ENCODE data around the gene CIITA.

Gene CIITA

DNA sequence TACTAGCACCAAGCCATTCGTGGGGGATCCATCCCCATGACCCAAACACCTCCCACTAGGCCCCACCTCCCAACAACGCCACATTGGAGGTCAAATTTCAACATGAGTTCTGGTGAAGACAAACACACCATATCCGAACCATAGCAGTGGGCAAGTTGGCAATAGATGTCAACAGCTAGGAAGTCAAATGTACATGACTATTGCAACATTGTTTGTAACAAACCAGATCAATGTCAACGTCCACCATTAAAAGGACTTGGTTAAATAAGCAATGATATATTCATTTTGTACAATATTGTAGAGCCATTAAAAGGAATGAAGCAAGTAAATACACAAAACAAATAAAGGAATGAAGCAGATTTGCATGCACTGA is 26.5 kb upstream of the CIITA start:
- DNase-seq = no peak

DNA sequence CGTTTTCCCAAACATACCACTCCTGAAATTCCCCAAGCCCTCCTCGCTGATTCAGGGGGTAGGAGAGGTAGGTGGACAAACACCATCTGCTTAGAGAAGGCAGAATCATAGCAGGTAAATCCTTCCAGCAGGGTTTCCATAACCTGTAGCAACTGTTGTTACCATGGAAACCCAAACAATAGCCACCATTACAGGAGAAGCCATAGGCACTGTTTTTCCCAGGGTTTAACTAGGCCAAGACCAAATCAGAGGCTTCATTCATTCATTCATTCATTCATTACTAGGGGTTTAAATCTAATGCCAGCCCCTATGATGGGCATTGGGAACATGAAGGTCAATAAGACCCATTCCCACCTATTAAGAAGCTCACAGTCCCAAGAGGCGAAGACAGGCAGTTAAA is 25.5 kb upstream of the CIITA start:
- DNase-seq = no peak

DNA sequence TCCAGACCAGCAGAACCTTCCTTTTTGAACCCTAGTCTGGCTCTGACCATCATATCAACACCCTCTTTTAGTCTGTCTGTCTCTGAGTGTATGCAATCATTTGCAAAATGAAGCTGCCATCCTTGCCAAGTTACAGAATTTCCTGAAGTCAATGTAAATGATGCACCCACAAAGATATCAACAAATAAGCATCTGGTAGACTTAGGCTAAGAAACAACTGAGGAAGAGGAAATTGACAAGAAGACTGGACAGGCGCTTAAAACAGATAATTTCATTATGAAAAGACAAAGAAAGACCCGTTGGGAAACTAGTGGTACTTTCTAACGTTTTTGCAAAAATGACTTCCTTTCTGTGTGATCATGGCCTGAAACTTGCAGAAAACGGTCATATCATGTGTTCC is 24.7 kb upstream of the CIITA start:
- DNase-seq = no peak

DNA sequence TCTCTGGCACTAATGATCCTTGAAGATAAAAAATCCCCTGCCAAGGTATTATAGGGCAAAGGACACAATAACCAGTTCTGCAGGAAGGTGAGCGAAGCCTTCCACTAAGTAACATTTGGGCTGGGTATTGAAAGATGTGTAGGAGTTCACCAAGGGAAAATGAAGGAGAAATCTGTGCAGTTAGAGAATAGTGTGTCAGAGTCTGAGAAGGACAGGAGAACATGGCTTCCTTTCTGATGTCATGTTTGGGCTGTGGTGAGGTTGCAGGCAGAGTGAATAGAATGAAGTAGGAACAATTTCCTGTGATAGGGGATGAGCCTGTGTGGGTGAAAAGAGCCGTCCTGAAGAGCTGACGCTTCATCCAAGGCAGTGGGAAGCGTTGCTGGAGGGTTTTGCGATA is 24.1 kb upstream of the CIITA start:
- DNase-seq = no peak

DNA sequence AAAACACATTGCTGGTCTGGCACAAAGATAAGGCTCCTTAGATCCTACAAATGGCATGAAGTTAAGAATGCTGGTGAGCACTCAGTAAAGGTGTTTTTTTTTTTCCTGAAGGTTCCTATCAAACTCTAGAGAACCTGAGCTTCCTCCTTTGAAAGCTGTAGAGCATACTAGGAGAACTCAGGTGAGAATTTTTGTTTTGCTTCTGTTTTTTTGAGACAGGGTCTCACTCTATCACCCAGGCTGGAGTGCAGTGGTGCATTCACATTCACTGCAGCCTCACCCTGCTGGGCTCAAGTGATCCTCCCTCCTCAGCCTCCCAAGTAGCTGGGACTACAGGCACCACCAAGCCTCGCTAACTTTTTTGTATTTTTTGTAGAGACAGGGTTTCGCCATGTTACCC is 21.0 kb upstream of the CIITA start:
- no peak for DNase-seq

DNA sequence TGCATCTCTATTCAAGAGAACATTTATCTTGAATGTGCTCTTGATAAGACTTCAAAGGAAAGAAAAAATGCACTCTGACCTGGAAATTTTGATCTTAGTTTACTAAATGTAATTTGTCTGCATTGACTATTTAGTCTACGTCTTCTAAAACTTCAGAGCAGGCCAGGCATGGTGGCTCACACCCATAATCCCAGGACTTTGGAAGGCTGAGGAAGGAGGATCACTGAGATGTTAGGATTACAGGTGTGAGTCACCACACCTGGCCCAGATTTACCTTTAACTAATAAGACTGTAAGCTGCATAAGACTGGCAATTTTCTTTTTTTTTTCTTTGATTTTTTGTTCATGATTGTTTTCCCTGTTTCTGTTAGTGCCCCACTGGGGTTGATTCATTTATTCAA is 18.8 kb upstream of the CIITA start:
- no peak for DNase-seq

DNA sequence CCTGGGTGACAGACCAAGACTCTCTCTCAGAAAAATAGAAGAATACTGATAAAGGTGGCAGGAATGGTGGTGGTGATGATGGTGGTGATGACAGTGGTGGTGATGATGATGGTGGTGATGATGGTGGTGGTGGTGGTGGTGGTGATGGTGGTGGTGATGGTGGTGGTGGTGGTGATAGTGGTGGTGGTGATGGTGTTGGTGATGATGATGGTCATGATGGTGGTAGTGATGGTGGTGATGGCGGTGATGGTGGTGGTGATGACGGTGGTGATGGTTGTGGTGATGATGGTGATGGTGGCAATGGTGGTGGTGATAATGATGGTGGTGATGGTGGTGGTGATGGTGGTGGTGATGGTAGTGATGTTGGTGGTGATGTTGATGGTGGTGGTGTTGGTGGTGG is 18.0 kb upstream of the CIITA start:
- no peak for DNase-seq

DNA sequence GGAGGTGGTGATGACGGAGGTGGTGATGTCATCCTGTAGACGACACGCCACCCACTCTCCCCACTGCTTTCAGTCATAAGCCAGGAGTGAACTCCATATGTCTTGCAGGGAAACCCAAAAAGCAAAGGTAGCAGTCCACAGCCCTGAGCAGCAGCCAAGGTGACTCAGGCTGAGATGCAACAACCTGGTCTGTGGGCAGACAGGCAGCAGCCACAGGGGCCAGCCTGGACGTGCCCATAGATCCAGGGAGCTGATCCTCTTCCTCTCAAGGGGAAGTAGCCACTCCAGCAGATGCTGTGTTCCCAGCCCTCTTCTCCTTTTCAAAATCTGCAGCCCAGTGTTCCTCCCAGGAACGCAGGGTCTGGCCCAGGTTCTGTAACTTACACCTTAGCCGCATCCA is 17.3 kb upstream of the CIITA start:
- no peak for DNase-seq

DNA sequence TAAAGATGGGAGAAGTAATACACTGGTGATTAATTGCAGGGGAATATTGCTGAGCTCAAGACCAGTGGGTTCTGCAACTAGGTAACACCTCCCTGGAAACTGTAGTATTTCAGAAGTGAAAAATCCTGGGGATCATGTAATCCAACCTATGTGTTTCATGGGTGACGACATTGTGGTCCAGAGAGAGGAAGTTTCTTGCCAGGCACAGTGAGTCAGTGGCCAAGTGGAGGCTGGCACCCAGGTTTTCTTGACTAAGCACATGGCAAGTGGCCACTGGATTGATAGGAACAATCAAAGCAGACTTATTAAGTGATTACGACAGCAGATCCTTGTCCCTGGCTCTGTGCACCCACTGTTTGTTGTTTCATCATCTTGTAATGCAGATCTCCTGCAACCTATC is 14.6 kb upstream of the CIITA start:
- DNase-seq = no peak

DNA sequence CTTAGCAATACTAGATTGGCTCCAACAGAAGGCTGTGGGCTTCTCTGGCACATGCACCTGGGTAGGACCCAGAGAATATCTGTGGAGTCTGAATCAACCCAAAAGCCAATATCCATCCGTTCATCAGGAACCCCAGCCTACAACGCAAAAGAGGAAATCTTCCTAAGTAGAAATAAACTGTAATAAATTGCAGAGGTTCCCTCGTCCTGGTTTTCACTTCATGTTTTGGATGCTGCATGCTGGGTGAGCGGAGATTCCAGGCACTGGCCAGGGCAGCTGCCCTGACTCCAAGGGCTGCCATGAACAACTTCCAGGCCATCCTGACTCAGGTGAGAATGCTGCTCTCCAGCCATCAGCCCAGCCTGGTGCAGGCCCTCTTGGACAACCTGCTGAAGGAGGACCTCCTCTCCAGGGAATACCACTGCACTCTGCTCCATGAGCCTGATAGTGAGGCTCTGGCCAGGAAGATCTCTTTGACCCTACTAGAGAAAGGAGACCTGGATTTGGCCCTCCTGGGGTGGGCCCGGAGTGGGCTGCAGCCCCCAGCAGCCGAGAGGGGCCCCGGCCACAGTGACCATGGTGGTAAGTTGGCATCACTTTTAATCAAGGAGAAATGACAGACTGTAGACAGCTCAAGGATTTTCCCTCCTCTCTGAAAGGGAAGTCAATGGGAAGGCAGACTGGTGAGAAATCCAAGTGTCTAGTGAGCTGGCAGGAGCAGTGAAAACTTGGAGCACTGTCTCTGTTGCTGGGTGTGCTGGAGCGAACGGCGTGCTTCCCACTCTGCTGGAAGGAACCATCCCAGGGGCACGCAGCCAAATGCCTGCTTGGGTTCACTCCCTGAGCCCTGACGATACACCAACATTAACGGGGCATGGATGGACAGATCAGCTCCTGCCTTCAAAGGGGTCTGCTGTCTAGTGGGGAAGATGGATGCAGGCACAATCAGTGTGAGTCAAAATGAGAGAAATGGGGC is 10.7 kb upstream of the CIITA start:
- DNase-seq = no peak

DNA sequence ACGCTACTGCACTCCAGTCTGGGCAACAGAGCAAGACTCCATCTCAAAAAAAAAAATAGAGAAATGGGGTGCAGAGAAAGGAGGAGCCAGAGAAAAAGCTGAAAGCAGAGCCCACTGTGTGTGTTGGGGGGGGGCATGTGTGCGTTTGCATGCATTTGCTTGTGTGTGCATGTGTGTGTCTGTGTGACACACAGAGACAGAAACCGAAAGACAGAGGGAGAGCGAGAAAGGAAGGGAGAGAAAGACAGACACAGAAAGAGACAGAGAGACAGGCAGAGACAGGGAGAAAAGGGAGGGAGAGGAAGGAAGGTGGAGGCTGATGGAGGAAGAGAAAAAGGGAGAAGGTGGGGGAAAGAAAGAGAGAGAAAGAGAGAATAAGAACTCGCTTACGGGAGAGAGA is 9.8 kb upstream of the CIITA start:
- DNase-seq = no peak

DNA sequence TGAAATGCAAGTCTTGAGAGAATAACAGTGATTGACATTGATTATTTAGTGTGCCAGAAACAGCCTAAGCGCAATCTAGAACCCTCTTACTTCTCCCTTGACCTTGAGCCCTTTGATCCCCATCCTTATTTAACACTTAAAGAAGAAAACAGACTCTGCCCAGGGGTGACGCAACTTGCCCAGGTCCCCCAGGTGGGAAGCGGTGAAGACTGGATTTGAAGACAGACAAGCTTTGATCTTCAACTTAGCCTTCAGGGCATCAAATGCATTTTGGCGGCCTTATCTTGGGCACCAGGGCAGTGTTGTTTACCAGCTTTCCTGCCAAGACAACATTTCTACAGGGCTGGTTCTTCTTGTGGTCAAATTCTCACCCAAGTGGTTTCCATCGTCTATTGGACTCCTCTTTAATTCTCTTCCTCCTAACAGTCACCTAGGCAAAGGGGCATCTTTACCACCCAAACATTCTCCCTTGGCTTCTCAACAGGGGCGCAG is 8.9 kb upstream of the CIITA start:
- no peak for DNase-seq

DNA sequence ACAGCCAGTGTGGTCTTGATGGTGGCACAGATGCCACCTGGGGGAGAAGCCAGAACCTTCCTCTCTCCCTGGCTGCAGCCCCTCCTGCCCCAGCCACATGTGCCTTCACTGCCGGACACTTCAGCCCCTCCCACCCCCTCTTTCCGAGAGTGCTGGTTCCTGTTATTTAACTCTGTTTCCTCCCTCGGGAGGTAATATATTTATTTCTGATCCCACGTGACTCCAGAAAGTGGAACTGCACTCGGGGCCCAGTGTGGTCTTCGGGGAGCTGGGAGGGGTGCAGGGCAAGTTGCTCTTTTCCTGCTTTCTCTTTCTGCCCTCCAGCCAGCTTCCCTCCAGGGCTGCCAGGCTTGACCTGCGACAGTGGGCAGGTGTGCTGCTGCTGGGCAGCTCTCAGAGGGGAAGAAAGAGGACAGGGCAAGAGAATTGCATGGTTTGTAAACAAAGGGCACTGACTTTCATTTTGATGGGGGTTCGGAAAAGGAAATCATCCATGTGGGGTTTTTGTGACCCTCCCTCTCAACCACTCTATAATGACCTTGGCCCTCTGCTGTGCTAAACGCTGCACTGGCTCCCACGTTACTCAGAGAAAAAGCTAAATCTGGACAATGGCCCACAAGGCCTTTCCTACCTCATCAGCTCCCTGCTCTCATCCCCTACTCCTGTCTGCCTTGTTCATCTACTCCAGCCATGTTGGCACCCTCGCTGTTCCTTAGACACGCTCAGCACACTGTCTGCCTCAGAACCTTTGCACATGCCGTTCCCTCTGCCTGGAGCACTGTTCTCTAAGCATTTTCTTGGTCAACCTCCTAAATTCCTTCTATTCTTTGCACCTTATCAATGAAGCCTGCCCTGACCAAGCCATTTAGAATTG is 8.2 kb upstream of the CIITA start:
- no peak for DNase-seq

DNA sequence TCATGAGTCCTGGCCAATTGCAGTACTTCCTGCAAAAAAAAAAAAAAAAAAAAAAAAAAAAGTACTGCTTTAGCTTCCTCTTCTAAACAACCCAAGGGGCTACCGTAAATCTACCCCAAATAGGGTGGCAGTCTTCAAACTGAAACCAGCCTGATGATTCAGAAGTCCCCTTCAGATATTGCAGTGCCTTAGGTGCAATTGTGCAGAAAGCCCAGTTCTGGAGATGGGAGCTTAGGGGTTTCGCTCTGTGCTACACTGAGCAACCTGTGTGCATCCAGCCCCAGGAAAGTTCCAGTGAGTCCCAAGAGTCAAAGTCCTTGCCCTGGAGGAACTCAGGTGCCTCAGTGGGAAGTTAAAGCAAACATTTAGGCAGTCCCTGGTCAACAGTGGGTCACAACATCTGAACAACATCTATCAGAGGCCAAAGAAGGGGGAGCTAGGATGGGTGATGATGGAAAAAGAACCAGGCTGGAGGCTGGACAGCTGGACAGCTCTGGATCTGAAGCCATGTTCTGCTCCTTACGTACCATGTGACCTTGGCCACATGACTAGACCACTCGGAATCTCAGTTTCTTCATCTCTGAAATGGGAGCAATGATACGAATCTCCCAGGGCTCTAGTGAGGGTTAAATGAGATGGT is 6.7 kb upstream of the CIITA start:
- DNase-seq = no peak

DNA sequence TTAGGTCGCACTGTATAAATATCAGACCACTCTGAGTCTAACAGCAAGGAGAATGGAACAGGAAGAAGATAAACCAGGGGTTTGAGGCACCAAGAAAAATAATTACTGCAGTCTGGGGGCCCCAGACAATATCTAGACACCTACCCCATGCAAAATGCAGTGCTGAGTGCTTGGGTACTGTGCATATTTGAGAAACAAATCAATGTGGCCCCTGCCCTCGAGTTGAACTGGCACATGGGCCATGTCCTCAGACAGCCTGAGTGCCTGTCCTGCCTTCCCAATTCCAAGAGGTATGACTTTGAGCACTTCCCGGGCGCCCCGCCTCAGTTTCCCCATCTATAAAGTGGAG is 6.2 kb upstream of the CIITA start:
- DNase-seq = no peak

DNA sequence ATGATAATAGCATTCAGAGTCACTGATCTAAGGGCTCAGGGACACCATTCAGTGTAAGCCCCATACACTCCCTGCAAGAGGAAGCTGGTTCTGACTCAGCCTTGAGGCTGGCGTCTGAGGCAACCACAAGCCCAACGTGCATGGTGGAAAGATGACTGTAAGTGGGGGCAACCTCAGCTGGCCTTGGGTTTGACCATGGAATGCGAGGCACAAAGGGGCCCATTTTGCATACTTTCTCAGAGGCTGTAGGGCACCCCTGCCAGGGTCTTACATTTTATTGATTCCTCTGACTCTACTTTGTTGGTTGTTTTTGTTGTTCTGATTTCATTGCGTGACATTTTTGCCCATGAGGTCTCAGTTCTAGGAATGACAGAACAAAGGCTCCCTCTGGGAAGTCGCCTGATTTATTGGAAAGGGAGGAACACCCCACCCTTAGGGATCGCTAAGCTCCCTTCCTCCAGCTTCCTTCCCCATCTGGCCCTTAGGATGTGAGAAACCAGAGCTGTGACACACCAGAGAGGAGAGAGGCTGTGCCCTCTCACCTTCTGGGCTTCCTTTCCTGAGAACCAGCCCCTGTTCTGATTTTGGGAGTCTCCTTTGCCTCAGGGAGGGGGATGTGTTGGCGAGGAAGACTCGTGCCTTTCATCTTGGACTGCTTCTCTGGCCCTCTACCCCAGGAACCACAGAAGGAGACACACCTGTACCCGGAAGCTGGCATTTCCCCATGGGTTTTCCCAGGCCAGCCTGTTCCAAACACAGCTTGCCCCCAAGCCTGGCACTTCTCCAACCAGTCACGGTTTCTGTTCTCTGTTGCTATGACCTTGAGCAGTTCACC is 5.6 kb upstream of the CIITA start:
- no peak for DNase-seq

DNA sequence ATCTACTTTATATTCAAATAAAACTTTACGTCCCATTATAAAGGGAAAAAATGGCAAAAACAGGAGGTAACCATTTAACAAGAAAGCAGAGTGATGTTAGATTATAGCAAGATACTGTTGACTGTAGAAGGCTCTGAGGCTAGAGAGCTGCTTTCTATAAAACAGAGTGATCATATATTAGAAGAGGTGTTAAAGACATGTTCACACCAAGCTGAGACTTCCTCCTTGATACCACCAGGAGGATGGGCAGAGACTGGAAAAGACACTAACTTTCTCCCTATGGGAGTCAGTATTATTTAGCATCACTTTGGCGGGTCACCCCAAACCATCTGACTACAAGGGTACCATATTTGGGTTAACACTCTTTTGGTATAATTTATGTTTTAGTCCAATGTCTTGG is 687 bp upstream of the CIITA start:
- DNase-seq = no peak

DNA sequence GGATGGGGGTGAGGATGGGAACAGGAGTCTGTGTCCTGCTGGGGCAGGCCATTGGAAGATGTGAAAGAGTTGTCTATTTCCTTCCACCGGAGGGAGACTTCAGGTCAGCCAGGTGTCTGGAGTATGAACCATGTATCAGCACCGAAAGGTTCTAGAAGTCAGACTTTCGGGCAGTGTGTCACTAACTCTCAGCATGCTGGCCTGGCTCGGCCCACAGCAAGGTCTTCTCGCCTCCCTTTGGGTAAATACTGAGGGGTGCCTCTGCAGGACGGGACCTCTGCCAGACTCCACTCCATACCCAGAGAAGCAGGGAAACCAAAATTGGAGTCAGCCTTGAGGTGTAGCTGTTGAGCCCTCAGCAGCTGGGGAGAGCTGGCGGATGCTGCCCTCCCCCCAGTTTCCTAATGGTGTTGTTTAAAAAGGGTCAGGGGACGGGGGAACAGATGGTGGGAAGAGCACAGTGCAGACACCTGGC is 507 bp downstream of the CIITA start:
- peak; percentile 54 for DNase-seq

DNA sequence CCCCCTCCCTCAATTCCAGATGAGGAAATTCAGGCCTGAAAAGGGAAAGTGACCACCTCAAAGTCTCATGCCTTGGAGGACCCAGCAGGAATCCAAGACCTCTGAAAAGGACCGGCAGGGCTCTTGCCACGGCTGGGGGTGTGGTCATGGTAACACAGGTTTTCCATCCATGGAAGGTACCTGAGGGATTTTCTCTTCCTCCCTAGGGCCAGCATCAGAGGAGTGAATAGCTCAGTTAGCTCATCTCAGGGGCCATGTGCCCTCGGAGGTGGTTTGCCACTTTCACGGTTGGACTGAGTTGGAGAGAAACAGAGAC is 1.3 kb downstream of the CIITA start:
- no peak for DNase-seq

DNA sequence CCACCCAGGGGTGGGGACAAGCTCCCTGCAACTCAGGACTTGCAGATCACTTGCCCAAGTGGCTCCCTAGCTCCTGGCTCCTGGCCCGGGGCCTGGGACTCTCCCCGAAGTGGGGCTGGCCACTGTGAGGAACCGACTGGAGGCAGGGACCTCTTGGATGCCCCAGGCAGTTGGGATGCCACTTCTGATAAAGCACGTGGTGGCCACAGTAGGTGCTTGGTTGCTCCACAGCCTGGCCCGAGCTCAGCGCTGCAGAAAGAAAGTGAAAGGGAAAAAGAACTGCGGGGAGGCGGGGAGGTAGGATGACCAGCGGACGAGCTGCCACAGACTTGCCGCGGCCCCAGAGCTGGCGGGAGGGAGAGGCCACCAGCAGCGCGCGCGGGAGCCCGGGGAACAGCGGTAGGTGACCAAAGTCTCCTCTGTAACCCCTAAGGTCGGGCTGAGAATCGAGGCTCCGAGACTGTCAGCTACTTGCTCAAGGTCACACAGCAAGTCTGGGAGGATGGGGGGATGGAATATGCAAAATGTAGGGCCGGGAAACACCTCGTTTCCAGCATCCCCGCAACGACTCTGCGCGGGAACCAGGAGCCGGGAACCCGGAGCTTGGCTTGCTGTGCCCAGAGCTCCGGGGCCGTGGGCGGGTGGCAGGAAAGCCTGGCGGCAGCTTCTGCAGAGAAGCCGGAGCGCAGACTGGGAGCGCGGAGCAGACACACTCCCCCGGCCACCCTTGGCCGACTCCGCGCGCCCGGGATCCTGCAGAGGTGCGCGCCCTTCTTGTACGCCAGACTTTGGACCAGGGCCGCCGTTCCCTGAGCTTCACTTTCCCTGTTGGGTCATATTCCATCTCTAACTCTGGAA is 1.9 kb downstream of the CIITA start:
- no peak for DNase-seq
